Measurements from ENCODE around the gene RPL36. TPM values are rescaled to one million over a fixed set of nuclear protein-coding genes. Genes with fewer than 3 reads are reported as not detected.
"Not testable (repeated sequence)": the region's sequence is repeated elsewhere in the genome, so short reads cannot be mapped to it uniquely, and the experiment has no call there.

Gene RPL36
- total and polyA plus RNA-seq, 2 donors (not counting 1 experiment from before 2014, with no cell fraction given), result 341 to 864 TPM

GRCh38 chr19:5698635-5699422 lies 8.7 kb downstream of the RPL36 start:
- H3K36me3 ChIP-seq (ENCODE audit: control insufficient read depth, insufficient read depth, low read length), result peaks cover 46% of the 10 kb centered on the region

GRCh38 chr19:5700455-5701092 lies 10.5 kb downstream of the RPL36 start:
- H3K4me1 ChIP-seq (ENCODE audit: control insufficient read depth, extremely low read depth, insufficient read depth, low read length), result peaks cover 2% of the 10 kb centered on the region
- H2AFZ ChIP-seq (ENCODE audit: low read length), result no peak overlapping the region
- no peaks in the 10 kb centered on the region for H3K27me3 ChIP-seq (ENCODE audit: control insufficient read depth, insufficient read depth, low read length)
- no peak overlapping the region for H3K4me3 ChIP-seq (replicated peaks in 1 of 4; ENCODE audit: control extremely low read depth in 1 of 4, insufficient read depth in 1 of 4, low read depth in 3 of 4, low read length in 4 of 4)
- H3K9ac ChIP-seq (ENCODE audit: insufficient read depth, low read length), result no peak overlapping the region
- no peaks in the 10 kb centered on the region for H4K20me1 ChIP-seq (ENCODE audit: control insufficient read depth, extremely low read depth, insufficient read depth, low read length)
- no peaks in the 10 kb centered on the region for H3K9me3 ChIP-seq (ENCODE audit: control insufficient read depth, insufficient read depth, low read depth, low read length)
- peaks cover 9% of the 10 kb centered on the region for H3K79me2 ChIP-seq (ENCODE audit: control insufficient read depth, insufficient read depth, low read length)
- H3K4me2 ChIP-seq (ENCODE audit: extremely low read depth, insufficient read depth, low read length), result no peak overlapping the region
- H3K27ac ChIP-seq (ENCODE audit: insufficient read depth, low read length), result no peak overlapping the region
- H3K36me3 ChIP-seq (ENCODE audit: control insufficient read depth, insufficient read depth, low read length), result peaks cover 46% of the 10 kb centered on the region
- no peak for TF ChIP-seq CTCF (conservative IDR thresholded peaks at IDR 0.05 in 1 of 2, IDR thresholded peaks at IDR 0.05 in 1 of 2; ENCODE audit: low read depth in 1 of 2, low read length in 2 of 2)
- DNase-seq (ENCODE audit: low read depth in 2 of 2), result no peak

More at GRCh38 chr19:5698635-5699422, 8.7 kb downstream of the RPL36 start:
- no peak overlapping the region for H3K4me2 ChIP-seq (ENCODE audit: extremely low read depth, insufficient read depth, low read length)
- H3K9me3 ChIP-seq (ENCODE audit: control insufficient read depth, insufficient read depth, low read depth, low read length), result no peaks in the 10 kb centered on the region
- no peak overlapping the region for H3K9ac ChIP-seq (ENCODE audit: insufficient read depth, low read length)
- no peak overlapping the region for H3K4me3 ChIP-seq (replicated peaks in 1 of 4; ENCODE audit: control extremely low read depth in 1 of 4, insufficient read depth in 1 of 4, low read depth in 3 of 4, low read length in 4 of 4)
- H4K20me1 ChIP-seq (ENCODE audit: control insufficient read depth, extremely low read depth, insufficient read depth, low read length), result no peaks in the 10 kb centered on the region
- TF ChIP-seq CTCF (conservative IDR thresholded peaks at IDR 0.05 in 1 of 2, IDR thresholded peaks at IDR 0.05 in 1 of 2; ENCODE audit: low read depth in 1 of 2, low read length in 2 of 2) (no peak), EZH2 (IDR thresholded peaks at IDR 0.05; ENCODE audit: low read length, missing control alignments) (no peak)
- H3K27ac ChIP-seq (ENCODE audit: insufficient read depth, low read length), result no peak overlapping the region
- H3K79me2 ChIP-seq (ENCODE audit: control insufficient read depth, insufficient read depth, low read length), result peaks cover 25% of the 10 kb centered on the region
- no peaks in the 10 kb centered on the region for H3K27me3 ChIP-seq (ENCODE audit: control insufficient read depth, insufficient read depth, low read length)
- H2AFZ ChIP-seq (ENCODE audit: low read length), result no peak overlapping the region
- no peak for DNase-seq (ENCODE audit: low read depth in 2 of 2)
- H3K4me1 ChIP-seq (ENCODE audit: control insufficient read depth, extremely low read depth, insufficient read depth, low read length), result peaks cover 2% of the 10 kb centered on the region

GRCh38 chr19:5702053-5702410 lies 11.9 kb downstream of the RPL36 start:
- not testable (repeated sequence) for H3K27ac ChIP-seq (ENCODE audit: insufficient read depth, low read length); H2AFZ ChIP-seq (ENCODE audit: low read length); DNase-seq (ENCODE audit: low read depth in 2 of 2); H3K79me2 ChIP-seq (ENCODE audit: control insufficient read depth, insufficient read depth, low read length); H3K4me1 ChIP-seq (ENCODE audit: control insufficient read depth, extremely low read depth, insufficient read depth, low read length); H3K9me3 ChIP-seq (ENCODE audit: control insufficient read depth, insufficient read depth, low read depth, low read length); H3K9ac ChIP-seq (ENCODE audit: insufficient read depth, low read length); H3K27me3 ChIP-seq (ENCODE audit: control insufficient read depth, insufficient read depth, low read length); H3K4me3 ChIP-seq (replicated peaks in 1 of 4; ENCODE audit: control extremely low read depth in 1 of 4, insufficient read depth in 1 of 4, low read depth in 3 of 4, low read length in 4 of 4); H3K4me2 ChIP-seq (ENCODE audit: extremely low read depth, insufficient read depth, low read length); H4K20me1 ChIP-seq (ENCODE audit: control insufficient read depth, extremely low read depth, insufficient read depth, low read length)
- H3K36me3 ChIP-seq (ENCODE audit: control insufficient read depth, insufficient read depth, low read length), result peaks cover 42% of the 10 kb centered on the region
